Hematopoietic multipotent progenitor cell treated with erythropoietin and hydrocortisone succinate and interleukin-3 and kit ligand, for 15 days (in vitro differentiated cells): Measurements from ENCODE around the gene CELSR1.

ENCODE experiments used
- DNase-seq: peaks from one replicate; pipeline ENCODE4 v3.0.0-alpha.2; 2015; ENCODE audit warnings: low spot score

Gene CELSR1

GRCh38 chr22:46394622-46395021 is 142.8 kb downstream of the CELSR1 start:
- DNase-seq: no peak

DNA sequence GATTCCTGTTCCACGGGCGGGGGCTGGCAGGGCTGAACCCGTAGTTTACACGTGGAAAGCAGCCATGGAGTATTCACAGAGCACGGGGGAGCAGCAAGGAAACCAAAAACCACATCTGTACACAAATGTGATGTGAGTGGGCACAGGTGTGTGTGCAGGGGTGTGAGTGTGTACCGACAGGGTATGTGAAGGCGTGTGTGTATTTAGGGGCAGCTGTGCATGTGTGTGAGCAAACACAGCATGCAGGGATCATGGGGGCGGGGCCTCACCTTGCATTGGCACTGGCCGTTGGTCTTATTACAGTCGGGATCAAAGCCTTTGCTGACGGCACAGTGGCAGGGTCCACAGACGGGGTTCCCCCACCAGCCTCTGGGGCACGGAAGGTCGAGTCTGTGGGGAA is 143.5 kb downstream of the CELSR1 start:
- DNase-seq: no peak

DNA sequence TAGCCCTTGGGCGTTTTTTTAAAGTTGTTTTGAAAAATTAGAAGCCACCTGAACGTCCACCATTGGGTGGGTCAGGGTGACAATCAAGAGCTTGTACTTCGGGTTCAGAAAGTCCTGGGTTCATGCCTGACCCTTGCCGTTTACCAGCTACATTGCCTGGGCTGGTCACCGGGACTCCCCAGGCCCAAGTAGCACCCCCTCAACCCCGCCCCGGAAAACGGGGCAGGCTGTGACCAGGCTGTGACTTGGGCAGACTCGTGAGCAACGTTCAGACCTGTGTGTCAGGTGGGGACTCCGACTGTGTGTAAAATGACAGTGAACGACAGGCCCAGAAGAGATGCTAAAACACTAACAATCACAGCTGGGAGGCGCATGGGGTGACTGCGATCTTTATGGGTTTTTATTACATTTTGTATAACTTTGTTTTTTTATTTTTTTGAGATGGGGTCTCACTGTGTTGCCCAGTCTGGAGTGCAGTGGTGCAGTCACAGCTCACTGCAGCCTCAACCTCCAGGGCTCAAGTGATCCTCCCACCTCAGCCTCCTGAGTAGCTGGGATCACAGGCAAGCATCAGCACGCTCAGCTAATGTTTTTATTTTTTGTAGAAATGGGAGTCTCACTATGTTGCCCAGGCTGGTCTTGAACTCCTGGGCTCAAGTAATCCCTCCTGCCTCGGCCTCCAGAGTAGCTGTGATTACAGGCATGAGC is 145.1 kb downstream of the CELSR1 start:
- DNase-seq: no peak

DNA sequence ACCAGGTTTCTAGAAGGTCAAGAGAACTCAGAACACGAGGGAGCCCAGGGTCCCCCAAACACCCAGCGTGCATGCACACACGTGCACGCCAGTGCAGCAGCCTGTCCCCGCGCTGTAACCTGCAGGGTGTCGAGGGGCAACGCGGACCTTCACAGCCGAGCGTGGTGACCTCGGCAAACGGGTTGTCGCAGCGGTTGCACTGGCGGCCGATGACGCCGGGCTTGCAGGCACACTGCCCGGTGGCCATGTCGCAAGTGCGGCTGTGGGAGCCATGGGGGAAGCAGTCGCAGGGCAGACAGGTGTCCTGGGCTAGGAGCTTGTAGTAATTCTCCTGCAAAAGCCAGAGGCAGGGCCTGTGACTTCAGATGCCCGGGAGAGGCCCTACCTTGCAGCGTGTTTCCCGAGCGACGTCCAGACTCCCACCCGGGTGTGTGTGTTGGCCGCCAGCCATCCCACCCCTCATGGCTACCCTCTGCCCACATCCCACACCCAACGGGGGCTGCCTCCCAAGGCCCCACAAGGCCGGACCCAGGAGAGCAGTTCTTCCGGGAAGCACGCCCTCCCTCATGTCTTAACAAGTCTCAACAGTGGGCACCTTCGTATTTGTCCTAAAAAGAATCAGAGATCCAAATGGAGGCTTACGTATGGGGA is 145.8 kb downstream of the CELSR1 start:
- DNase-seq: no peak

GRCh38 chr22:46390652-46391301 is 146.6 kb downstream of the CELSR1 start:
- no peak for DNase-seq

- no peak for DNase-seq
Measured at GRCh38 chr22:46390105-46390651, 147.2 kb downstream of the CELSR1 start.

DNA sequence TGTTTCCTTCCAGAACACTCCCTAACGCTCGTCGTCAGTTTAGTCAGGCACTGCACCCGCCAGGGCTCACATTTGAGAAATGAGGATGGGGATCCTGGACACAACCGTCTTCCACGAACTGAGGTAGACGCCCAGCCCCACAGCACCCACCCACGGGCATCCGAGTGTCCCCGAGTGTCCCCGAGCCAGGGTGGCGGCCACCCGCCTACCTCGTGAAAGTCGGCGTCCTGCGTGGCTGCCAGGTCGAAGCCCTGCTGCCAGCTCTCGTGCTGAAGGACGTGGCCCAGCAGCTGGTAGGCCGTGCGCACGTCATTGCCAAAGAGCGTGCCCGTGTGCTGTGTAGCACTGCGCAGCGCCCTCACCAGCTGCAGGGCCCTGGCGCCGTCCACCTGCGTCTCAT is 148.3 kb downstream of the CELSR1 start:
- DNase-seq: no peak

DNA sequence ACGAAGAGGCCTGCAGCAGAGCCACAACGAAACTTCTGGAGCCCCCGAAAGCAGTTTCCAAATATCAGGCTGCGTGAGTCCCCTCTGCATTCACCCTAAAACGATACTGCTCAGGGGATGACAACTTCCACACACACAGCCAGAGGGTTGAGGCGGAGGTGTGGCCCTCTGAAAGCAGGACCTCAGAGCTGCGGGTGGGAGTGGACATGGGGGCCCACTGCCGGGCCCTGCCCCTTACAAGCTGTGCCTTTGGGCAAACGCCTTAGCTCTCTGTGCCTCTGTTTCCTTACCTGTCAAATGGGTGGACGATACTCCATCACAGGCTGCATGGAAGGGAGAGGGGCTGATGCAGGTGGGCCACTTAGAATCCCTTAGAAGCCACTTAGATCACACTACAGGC is 148.8 kb downstream of the CELSR1 start:
- no peak for DNase-seq

DNA sequence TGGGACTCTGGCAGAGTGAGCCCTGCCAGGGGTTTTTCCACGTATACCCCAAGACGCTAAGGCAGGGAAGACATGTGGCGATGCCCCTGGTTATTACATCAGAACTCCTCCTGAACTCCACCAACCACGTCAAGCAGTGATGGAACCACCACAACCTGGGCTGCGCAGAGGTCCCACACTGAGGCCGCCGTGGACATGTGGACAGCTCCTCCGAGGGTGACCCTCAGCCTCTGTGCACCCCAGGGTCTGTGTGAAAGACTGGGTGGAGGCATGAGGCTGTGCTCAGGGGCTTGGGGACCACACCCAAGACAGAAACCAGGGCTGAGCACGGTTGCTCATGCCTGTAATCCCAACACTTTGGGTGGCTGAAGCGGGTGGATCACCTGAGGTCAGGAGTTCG is 149.7 kb downstream of the CELSR1 start:
- DNase-seq: no peak

- DNase-seq: no peak
Measured at GRCh38 chr22:46386312-46386711, 151.1 kb downstream of the CELSR1 start.

GRCh38 chr22:46382524-46382923 is 154.9 kb downstream of the CELSR1 start:
- DNase-seq: no peak

- DNase-seq: no peak
Measured at GRCh38 chr22:46381731-46382130, 155.7 kb downstream of the CELSR1 start.

GRCh38 chr22:46381142-46381541 is 156.3 kb downstream of the CELSR1 start:
- no peak for DNase-seq

DNA sequence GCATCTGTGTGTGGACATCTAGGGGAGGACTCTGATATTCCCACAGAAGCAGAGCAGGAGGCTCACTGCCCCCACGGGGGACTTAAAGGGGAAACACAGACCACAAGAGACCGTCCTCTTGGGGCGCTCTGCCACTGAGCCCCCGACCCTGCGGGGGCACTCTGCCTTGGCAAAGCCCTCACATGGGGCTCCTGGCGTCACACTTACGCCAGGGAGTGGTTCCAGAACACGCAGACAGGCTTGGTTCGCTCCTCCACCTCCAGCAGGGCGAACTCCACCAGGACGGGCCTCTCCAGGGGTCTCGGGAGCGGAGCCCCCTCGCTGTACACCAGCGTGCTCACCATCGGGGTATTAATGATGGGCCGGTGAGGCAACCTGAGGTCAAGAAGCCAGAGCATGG is 156.8 kb downstream of the CELSR1 start:
- DNase-seq: no peak

DNA sequence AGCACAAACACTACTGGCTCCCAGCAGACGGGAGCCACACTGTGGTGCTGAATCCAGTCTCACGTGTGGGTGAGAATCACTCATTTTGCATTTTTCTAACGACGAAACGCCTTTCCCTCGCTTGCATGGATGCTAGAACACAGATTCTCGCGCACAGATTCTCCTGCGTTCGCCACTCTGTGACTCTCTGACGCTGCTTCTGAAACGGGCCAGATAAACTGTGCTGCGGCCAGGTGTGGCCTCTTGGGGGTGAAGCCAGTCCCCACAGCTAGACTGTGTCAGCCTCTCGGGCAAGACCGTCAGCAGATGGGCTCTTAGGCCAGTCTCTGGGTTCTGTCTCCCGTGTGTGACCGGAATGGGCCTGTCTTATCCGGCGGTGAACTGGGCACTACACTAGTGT is 157.4 kb downstream of the CELSR1 start:
- DNase-seq: no peak

GRCh38 chr22:46379066-46379930 is 158.1 kb downstream of the CELSR1 start:
- no peak for DNase-seq

- no peak for DNase-seq
Measured at GRCh38 chr22:46378426-46379065, 158.9 kb downstream of the CELSR1 start.

GRCh38 chr22:46377525-46378425 is 159.6 kb downstream of the CELSR1 start:
- DNase-seq: no peak

GRCh38 chr22:46376908-46377524 is 160.4 kb downstream of the CELSR1 start:
- DNase-seq: no peak

DNA sequence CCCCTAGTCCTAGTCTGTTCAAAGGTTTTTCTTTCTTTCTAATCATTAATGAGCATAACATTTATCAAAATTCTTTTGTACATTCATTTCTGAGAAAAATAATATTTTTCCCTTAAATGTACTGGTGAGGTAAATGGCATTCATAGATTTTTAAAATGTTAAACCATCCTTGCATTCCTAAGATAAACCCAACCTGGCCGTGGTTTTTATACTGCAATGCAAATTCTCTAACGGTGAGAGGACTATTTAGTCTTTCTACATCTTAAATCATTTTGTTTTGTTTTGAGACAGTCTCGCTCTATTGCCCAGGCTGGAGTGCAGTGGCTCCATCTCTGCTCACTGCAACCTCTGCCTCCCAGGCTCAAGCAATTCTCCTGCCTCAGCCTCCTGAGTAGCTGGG is 161.3 kb downstream of the CELSR1 start:
- DNase-seq: no peak
